HG02610 (cell line): ENCODE measurements around the gene GRID2.

Experiments
- ATAC-seq: cut with Tn5 transposase; IDR thresholded peaks from one replicate; pipeline ENCODE4 v1.9.1; 2021; ENCODE audit warnings: mild to moderate bottlenecking, moderate library complexity; ENCODE audit not compliant: unreplicated experiment

The GRID2 gene

DNA sequence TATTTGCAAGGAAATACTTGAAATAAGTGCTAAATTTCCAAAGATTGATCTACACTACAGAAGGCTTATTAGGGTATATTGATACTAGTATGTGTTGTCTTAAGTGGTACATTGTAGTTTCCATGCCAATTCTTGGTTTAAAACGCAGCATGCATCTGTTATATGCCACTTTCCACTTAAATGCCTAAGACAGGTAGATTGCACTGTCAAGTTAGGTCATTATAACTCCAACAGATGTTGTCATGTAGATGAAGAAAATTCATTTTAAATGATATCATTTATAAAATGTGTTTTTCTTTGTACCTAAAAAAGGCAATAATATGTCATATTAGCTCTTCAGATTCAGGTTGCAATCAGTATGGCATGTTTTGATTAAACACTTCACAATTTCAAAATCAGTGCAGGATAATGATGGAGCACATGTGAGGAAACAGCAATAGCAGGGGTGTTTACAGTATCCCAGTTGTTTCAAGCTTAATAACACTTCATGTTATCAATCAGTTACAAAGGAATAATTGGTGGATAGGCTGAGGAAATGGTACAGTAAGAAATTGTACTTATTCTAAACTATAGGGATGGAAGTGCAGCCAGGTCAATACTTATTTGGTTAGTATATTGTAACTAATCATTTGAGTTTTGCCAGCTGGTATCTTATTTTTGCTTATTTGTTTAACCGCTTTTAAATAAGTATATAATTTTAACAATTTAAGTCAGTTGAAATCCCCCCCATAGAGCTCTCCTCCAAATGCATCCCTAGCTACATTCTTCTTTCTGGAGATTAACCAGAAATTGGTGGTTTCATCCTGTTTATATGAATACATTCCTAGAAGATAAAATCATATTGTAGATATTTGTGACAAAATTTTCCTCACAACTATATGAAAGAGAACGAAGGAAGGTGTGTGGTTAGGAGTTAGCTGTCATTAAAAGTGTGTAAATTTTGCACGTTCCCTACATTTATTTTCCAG is 1070.4 kb downstream of the GRID2 start:
- no peak for ATAC-seq

DNA sequence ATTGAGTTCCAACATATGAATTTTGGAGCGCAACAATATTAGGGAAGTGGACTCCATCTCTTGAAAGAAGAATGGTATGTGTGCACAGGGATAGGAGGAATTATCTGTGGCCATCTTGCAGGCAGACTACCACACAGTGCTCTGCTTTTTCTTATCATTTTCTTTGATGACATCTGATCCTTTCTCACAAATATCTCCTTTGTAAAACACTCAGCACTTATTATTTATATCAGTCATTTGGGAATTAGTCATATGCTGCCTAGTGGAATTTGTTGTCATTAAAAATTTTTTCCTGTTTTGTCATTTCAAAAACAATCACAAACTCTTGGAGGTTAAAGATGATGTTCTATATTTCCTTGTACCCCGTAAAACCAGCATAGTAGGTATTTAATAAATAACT is 1080.5 kb downstream of the GRID2 start:
- ATAC-seq, result no peak

DNA sequence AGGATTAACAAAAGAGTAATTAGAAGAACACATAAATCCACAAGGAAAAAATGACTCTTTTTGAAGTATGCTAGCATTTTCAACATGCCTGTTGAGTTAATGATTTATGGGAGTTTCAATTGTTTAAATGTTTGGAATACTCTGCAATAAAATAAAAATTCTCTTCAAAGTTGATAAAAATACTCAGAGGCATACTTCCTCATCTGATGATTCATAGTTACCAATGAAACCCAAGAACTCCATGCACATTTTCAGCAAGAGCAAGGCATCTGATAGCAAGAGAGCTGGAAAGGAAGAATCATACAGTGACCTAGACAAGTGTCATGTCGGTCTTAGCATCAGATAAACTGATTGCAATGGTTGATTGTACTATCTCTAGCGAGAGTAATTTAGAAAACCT is 1081.1 kb downstream of the GRID2 start:
- no peak for ATAC-seq

- no peak for ATAC-seq
These were observed 1090.8 kb downstream of the GRID2 start for GRCh38 chr4:93394545-93395081.

- no peak for ATAC-seq
These were observed 1092.5 kb downstream of the GRID2 start for GRCh38 chr4:93396272-93396671.

GRCh38 chr4:93403571-93403970 is 1099.8 kb downstream of the GRID2 start:
- ATAC-seq, result no peak

- no peak for ATAC-seq
These were observed 1103.9 kb downstream of the GRID2 start for GRCh38 chr4:93407493-93408275.

GRCh38 chr4:93409035-93409434 is 1105.3 kb downstream of the GRID2 start:
- ATAC-seq, result no peak

DNA sequence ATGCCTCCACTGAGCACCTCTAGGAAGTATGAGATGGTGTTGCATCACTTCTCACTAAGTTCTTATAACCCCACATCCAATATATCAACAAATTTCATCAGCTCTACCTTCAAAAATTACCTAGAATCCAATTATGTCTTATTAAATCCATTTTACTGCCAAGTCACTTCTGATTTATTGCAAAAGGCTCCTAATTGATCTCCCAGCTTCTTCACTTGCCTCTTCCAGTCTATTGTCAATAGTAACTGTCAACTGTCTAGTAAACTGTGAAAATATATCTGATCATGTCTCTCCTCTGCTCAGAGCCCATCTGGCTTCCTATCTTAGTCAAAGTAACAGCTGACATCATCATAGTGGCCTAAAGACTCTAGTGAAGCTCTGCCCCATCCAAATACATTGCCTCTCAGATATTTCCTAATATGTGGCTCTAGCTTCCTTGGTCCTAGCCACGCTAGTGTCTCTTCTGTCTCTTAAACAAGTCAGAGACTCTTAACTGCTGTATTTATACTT is 1110.3 kb downstream of the GRID2 start:
- no peak for ATAC-seq

DNA sequence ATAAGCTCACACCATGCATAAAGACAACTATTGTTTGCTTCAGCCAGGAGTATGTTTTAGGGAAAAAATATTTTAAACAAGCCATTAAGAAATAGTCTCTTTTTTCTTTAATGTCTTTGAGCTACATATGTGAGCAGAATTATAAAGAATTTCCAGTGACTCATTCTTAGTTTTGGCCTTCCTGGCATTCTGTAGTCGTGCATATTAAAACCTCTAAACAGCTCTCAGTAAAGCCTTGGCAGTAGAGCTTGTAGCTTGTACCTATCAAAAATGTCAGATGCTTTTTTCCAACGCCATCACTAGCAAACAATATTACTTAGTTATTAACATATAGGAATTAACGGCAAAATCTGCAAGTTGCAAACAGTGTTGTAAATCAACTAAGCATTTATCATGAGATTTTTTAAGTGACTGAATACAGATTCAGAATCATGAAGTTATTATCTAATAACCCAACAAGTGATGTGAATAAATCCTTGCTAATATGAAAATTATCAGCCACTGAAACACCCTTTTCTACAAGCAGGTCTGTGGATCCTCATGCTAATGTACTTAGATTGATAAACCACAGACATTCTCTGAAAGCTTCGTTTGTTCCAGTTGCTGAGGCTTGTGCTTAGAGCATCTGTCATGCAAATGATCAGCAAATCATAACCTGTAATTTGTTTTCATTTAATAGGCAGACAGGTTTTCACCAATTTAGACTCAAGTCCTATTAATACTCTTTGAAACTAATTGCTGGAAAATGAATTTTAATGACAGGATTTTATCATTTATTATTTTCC is 1112.8 kb downstream of the GRID2 start:
- ATAC-seq, result no peak

DNA sequence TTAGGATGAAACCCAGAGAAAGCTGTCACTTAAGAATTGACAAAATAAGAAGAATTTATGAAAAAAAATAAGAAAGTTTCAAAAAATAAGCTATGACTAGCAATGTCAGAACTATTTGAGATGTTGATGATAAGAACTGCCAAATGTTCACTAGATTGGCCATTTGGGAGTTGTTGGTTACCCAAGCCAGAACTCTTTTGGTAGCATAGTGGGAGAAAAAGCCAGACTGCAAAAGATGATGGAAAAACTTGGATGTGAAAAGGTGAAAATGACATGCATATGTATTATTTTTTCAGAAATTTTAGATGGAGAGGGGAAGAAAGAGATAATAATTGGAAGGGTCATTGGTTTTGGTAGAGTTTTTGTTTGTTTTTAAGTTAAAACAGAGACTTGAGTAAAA is 1127.6 kb downstream of the GRID2 start:
- ATAC-seq, result no peak

GRCh38 chr4:93433840-93434239 is 1130.1 kb downstream of the GRID2 start:
- ATAC-seq, result no peak

DNA sequence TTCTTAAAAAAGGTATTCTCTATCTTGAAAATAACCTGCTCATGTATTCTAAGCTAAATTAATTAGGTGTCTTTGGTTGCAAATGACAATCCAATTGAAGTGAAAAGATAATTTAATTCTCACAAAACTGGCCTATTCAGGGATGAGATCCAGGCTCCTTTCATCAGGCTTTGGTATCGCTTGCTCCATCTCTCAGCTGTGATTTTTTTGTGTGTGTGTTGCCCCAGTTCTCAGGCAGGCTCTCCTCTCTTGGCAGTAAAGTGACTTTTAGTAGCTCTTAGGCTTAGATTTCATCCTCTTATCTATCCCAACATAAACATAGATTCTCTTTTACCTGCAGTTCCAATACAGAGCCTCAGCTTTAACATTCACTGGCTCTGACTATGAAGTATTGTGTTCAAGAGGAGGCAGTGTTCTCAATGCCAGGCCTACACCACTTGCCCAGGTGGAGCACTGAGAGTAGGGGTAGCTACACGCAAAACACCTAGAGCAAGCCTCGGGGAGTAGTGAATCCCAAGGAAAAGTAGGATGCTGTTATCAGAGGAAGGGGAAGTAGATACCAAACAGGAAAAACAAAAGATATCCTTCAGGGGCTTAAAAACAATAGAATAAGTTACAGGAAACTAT is 1132.3 kb downstream of the GRID2 start:
- ATAC-seq, result no peak

DNA sequence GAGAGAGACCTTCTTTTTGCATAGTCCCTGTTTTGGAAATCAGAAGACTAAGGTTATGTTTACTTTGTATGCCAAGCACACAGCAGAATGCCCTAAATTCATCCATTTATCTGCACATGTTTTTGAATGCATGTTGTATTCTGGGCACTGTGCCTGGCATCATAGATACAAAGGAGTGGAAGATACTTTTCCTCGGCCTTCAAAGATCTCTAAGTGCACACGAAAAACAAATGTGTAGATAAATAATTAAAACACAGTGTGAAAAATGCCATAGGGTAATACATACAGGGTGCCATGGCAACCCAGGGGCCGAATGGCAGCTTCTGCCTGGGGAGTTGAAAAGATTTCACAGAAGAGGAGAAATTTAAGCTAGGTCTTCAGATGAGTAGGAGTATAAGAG is 1134.2 kb downstream of the GRID2 start:
- no peak for ATAC-seq

- ATAC-seq, result no peak
These were observed 1141.1 kb downstream of the GRID2 start for GRCh38 chr4:93444860-93445259.

DNA sequence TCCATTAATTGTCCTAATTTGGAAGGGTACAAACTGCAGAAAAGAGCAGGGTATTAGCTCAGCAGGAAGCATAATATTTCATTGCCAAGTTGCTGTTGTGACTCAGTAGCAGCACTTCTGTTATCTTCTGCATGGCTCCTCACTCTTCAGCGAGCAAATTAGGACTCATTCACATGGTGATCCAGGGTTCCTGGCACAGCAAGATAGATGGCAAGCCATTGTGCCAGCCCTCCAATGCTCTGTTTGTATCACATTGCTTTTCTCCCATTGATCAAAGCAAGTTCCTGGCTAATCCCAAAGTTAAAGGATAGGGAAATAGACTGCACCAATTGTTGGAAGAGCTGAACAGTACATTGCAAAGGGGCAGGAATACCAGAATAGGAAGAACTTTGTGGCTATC is 1142.3 kb downstream of the GRID2 start:
- ATAC-seq, result no peak

- no peak for ATAC-seq
These were observed 1145.0 kb downstream of the GRID2 start for GRCh38 chr4:93448691-93449293.

DNA sequence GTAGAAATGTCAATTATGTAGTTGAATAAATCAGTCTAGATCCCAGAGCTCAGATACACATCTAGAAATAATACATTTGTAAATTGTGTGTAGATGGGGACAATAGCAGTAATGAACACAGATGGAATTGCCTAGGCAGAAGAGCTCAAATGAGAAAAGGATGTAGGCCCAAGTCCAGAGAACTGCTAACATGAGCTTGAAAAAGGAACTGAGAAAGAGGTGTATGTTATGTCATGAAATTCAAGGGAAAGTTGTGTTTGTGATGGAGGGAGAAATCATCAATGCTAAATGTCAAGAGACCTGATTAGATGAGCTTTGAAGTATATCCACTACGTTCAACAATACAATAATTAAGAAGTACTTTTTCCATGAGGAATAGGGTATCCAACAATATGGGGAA is 1148.2 kb downstream of the GRID2 start:
- no peak for ATAC-seq

- ATAC-seq, result no peak
These were observed 1157.8 kb downstream of the GRID2 start for GRCh38 chr4:93461541-93461940.

DNA sequence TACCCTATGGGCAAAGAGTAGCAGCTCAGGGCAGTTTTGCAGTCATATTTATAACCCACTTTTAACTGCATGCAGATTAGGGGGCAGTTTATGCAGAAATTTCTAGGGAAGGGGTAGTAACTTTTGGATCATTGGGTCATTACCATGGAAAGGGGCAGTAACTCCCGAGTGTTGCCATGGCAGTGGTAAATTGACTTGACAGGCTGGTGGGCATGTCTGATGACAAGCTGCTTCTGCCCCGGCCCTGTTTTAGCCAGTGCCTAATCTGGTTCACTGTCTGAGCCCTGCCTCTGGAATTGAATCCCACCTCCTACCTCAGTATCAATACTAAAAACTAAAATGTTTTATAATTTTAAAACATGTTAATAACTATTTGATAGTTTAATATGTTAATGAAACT is 1162.7 kb downstream of the GRID2 start:
- ATAC-seq, result no peak
